ENCODE measurements around the gene GADD45B. TPM values are rescaled to one million over a fixed set of nuclear protein-coding genes. Genes with fewer than 3 reads are reported as not detected.

GADD45B gene
- total RNA-seq, 6 experiments from 2014 or later = 39.0 to 176 (median 127) TPM

DNA sequence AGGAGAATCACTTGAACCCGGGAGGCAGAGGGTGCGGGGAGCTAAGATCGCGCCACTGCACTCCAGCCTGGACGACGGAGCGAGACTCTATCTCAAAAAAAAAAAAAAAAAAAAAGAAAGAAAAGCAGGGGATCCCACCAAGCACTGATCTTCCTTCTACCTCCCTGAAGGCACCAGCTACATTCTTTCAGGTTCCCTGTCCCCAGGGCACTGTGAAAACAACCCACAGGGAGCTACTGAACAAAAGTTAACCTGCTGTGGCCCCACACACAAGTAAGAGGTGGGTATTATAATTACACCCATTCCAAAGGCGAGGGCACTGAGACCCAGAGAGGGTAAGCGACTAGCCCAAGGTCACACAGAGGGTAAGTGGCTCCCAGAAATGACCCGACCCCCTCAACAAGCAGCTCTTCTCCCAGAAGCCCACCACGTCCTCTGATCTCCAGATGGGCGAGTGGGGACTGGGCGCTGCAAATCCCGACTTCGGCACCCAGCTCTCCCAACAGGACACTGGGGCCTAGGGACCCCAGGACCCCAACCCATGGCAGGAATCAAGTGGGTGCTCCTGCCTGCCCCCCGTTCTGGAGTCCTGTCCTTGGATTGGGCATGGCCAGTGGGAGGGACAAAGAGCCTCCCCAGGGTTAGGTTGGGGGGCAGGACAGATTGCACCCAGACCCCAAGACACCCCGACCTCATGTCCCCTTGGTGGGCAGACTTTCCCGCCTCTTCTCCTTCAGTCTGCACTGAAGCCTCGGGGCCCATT, 21.5 kb upstream of the GADD45B start:
- ATAC-seq (no peak), DNase-seq (no peak)
- intact Hi-C loops (cut with DNase I) = no loop called here
- Histone ChIP-seq H3K36me3 (no peaks in the 10 kb centered on the region), H3K27me3 (no peaks in the 10 kb centered on the region), H3K4me3 (no peak overlapping the region), H3K4me1 (peaks cover 0 to 15% (median 7%) of the 10 kb centered on the region in 4 donors), H3K9me3 (no peaks in the 10 kb centered on the region), H3K27ac (no peak overlapping the region)
- 74% methylated on average over 8 of the region's 19 CpGs for WGBS (ENCODE audit: insufficient coverage, low coverage, low lambda C conversion rate, missing lambda C conversion rate)
- TF ChIP-seq, protein P1, sequence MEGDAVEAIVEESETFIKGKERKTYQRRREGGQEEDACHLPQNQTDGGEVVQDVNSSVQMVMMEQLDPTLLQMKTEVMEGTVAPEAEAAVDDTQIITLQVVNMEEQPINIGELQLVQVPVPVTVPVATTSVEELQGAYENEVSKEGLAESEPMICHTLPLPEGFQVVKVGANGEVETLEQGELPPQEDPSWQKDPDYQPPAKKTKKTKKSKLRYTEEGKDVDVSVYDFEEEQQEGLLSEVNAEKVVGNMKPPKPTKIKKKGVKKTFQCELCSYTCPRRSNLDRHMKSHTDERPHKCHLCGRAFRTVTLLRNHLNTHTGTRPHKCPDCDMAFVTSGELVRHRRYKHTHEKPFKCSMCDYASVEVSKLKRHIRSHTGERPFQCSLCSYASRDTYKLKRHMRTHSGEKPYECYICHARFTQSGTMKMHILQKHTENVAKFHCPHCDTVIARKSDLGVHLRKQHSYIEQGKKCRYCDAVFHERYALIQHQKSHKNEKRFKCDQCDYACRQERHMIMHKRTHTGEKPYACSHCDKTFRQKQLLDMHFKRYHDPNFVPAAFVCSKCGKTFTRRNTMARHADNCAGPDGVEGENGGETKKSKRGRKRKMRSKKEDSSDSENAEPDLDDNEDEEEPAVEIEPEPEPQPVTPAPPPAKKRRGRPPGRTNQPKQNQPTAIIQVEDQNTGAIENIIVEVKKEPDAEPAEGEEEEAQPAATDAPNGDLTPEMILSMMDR (IDR thresholded peaks at IDR 0.05) = no peak
- TF ChIP-seq POLR2A (IDR thresholded peaks at IDR 0.05) = no peak

DNA sequence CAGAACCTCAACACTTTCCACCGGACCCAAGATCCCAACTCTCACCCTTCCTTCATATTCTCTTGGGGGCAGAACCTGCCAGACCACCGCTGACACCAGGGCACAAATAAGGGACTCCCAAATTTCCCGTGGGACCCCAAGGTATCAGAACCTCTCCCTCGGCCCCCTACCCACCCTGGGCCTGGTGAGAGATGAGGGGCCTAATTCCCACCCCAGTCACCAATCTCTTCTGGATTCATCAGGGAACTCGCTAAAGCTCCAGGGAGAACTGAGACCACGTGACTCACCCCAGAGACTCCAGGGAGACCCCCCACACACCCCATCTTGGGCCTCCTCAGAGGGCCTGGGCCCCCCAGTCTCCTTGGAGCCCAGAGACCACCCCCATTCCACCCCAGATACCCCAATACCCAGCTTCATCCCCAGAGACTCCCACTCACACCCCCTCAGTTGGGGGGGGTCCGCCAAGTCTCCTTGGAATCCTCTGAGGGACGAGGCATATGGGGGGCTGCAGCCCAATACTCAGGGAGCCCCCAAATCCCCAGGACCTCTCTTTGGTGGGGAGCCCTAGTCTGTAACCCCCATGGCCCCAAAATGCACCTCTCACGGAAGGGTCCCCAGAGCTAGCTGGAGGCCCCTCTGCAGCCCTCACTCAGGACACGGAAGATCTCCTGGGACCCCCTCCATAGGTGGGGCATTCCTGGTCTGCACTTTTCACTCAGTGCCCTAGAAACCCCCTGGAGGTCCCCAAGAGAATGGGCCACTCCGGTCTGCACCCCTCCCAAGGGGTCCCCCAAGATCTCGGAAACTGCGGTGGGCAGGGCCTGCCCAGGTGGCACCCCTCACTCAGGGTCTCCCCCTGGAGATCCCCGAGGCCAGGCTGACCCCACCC, 20.7 kb upstream of the GADD45B start:
- H3K4me3 ChIP-seq = peak overlapping the region; percentile 76 to 90 (median 83)
- peaks cover 0 to 15% (median 7%) of the 10 kb centered on the region in 4 donors for H3K4me1 ChIP-seq
- ATAC-seq (no peak), DNase-seq (no peak)
- H3K27ac ChIP-seq = no peak overlapping the region
- 75% methylated on average over 7 of the region's 14 CpGs for WGBS (ENCODE audit: insufficient coverage, low coverage, low lambda C conversion rate, missing lambda C conversion rate)
- no peaks in the 10 kb centered on the region for H3K27me3 ChIP-seq
- no peaks in the 10 kb centered on the region for H3K9me3 ChIP-seq
- intact Hi-C loops (cut with DNase I) = no loop called here
- TF ChIP-seq POLR2A (IDR thresholded peaks at IDR 0.05) = no peak
- TF ChIP-seq, protein P1 (IDR thresholded peaks at IDR 0.05) = no peak
- no peaks in the 10 kb centered on the region for H3K36me3 ChIP-seq

DNA sequence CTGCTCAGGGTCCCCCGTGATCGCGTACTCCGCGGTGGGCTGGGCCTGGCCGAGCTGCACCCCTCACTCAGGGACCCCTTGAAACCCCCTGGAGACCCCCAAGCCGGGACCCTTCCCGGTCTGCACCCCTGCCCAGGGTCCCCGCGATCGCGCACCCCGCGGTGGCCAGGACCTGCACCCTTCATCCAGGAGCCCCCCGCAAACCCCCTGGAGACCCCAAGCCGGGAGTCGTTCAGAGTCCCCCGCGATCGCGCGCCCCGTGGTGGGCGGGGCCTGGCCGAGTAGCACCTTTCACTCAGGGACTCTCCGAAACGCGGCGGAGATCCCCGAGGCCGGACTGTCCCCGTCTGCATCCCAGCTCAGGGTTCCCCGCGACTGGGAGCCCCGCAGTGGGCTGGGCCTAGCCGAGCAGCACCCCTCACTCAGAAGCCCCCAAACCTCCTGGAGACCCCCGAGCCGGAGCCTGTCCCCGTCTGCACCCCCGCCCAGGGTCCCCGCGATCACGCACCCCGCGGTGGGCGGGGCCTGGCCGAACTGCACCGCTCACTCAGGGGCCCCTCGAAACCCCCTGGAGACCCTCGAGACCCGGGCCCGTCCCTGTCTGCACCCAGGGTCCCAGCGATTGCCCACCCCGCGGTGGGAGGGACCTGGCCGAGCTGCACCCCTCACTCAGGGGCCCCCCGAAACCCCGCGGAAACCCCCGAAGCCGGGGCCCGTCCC, 19.9 kb upstream of the GADD45B start:
- Histone ChIP-seq H3K27ac (peak overlapping the region in 2 of 3 donors; percentile 6 to 51), H3K36me3 (no peaks in the 10 kb centered on the region), H3K4me1 (peaks cover 0 to 17% (median 7%) of the 10 kb centered on the region in 4 donors), H3K27me3 (no peaks in the 10 kb centered on the region), H3K9me3 (no peaks in the 10 kb centered on the region), H3K4me3 (peak overlapping the region; percentile 76 to 90 (median 83))
- peak in 2 of 4 donors; percentile 9 to 14 for ATAC-seq
- intact Hi-C loops (cut with DNase I) = no loop called here
- WGBS (ENCODE audit: insufficient coverage, low coverage, low lambda C conversion rate, missing lambda C conversion rate) = 10% methylated on average over 2 of the region's 62 CpGs
- DNase-seq = peak in 2 of 3 donors; percentile 50 to 62
- TF ChIP-seq, protein P1 (IDR thresholded peaks at IDR 0.05) = no peak

DNA sequence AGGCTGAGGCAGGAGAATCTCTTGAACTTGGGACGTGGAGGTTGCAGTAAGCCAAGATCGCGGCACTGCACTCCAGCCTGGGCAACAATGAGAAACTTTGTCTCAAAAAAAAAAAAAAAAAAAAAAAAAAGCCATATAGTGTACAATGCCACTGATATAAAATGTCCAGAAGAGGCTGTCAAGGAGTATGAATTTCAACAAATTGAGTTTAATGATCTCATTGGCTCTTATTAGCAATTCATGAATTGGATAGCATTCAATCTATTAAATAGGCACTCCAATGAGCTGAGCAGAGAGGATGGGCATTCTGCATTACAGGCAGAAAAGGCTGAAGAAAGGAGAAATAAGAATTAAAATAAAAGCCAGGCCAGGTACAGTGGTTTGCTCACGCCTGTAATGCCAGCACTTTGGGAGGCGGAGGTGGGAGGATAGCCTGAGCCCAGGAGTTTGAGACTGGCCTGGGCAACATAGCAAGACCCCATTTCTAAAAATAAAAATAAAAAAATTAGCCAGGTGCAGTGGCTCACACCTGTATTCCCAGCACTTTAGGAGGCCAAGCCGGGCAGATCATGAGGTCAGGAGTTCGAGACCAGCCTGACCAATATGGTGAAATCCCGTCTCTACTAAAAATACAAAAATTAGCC, 18.4 kb upstream of the GADD45B start:
- ATAC-seq = no peak
- Histone ChIP-seq H3K27me3 (no peaks in the 10 kb centered on the region), H3K9me3 (no peaks in the 10 kb centered on the region), H3K36me3 (no peaks in the 10 kb centered on the region), H3K27ac (peak overlapping the region in 2 of 3 donors; percentile 61 to 62), H3K4me3 (peak overlapping the region in 1 of 3 donors; percentile 90), H3K4me1 (peaks cover 0 to 29% (median 7%) of the 10 kb centered on the region in 4 donors)
- no peak for TF ChIP-seq POLR2A (IDR thresholded peaks at IDR 0.05)
- TF ChIP-seq, protein P1 (IDR thresholded peaks at IDR 0.05) = no peak
- intact Hi-C loops (cut with DNase I) = no loop called here
- no peak for DNase-seq
- 55% methylated on average over 5 of the region's 8 CpGs for WGBS (ENCODE audit: insufficient coverage, low coverage, low lambda C conversion rate, missing lambda C conversion rate)
